HG03139 (cell line): ENCODE data around the gene RGS7.
"Not testable (repeated sequence)": the region's sequence is repeated elsewhere in the genome, so short reads cannot be mapped to it uniquely, and the experiment has no call there.

Experiments used
- ATAC-seq: cut with Tn5 transposase; IDR thresholded peaks from one replicate; pipeline ENCODE4 v1.9.1; 2021; ENCODE audit not compliant: unreplicated experiment

RGS7 gene

DNA sequence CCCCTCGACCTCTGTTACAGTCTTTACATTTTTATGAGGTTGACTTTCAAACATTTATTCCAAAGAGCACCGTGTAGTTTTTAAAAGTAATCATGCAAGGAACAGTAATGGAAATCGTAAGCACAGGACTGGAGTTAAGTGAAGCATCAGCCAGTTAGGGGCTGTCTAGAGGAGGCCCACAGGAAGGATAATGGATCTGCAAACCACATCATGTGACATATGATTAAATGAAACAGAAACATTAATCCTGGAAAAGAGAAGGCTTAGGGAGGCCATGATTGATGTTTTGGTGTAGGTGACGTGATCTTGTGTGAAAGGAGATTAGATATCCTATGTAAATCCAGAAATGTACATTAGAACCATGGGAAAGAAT is 25.0 kb downstream of the RGS7 start:
- no peak for ATAC-seq

GRCh38 chr1:241331328-241332036 is 25.5 kb downstream of the RGS7 start:
- no peak for ATAC-seq

GRCh38 chr1:241330619-241331327 is 26.2 kb downstream of the RGS7 start:
- ATAC-seq = no peak

GRCh38 chr1:241325456-241325855 is 31.5 kb downstream of the RGS7 start:
- ATAC-seq = no peak

DNA sequence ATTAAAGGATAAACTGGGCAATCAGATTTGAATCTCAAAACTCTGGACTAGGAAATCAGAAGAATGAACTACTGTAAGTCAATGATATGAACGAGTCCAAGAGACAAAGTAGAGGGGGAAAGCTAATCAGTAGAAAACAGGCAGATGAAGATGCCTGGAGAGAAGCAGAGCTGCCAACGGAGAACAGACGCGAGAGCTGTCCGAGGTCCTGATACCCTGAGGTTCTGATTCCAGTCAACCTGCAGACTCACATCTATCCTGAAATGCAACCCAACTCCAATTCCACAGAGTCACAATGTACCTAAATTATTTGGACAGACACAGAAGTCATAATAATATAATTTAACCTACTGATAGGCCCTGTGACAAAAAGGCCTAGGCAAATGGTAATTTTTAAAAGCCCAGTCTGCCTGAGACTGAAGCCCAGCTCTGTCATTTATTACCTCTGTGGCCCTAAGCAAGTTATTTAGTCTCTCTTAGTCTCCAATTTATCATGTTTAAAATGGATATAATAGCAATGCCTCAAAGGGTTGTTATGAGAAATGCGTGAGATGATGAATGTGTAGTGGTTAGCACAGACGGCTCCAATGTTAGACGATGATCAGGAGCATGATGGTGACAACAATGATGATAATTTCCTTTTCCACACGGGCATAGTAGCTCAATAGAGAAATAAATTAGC is 33.4 kb downstream of the RGS7 start:
- no peak for ATAC-seq

DNA sequence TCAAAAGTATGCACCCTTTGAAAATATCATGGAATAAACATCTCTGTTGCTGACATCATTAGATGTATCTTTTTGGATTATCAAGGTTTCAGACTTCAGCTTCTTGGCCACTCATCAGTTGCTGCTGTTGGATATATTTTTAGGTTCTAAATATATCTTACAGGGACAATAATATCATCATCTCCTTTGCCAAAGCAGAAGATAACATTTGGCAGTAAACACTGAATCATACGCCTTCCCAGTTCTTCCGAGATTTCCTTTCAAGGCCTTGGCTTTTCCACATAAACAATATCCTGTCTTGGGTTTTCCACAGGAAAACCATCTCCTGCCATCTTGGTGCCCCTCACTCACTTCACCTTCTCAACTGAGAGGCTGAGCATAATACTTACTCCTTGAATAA is 39.3 kb downstream of the RGS7 start:
- ATAC-seq = no peak

DNA sequence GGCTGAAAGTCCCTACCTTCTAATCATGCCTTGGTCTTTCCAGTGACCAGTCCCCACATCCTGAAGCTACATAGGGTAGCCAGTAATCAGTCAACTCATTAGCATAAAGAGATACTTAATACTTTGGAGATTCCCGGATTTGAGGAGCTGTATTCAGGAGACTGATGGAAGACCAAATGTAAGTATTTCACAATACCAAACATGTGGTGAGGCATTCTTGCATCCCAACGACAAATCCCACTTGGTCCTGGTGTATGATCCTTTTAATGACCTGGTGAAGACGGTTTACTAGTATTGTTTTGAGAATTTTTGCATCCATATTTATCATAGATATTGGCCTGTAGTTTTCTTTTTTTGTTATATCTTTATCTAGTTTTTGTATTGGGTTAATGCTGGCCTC is 40.6 kb downstream of the RGS7 start:
- ATAC-seq = no peak

GRCh38 chr1:241311056-241311746 is 45.8 kb downstream of the RGS7 start:
- no peak for ATAC-seq

DNA sequence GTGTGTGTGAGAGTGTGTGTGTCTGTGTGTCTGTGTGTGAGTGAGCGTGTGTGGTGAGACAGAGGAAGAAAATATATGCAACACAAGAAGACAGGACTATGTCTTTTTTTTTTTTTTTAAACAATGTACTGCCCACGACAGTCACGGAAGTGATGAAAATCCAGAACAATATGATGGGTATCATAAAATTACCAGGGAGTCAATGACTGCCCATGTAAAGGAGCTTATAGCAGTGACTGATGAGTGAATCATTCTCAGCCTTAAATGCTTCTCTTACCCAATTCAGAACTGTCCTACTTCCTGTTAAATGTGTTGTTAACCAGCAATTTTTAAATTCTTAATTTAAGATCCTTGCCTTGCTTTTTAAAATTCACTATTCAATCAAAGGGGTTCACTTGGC is 46.6 kb downstream of the RGS7 start:
- no peak for ATAC-seq

DNA sequence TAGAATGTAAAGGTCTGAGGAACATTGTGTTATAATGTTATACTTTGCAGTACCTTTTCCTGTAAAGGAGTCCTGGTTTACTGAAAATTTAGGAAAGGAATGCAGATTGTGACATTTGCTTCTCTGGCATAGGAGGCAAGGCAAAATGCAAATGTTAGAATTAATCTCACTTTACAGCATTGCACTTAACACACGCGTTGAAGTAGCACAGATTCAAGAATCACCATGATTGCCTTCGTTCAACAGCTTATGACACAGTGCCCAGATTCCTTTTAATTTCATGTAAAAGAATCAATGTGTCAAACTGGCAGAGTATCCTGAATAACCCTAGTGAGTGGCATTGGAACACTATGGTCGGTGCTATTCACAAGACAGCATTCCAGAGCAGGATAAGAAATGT is 47.4 kb downstream of the RGS7 start:
- ATAC-seq = no peak

DNA sequence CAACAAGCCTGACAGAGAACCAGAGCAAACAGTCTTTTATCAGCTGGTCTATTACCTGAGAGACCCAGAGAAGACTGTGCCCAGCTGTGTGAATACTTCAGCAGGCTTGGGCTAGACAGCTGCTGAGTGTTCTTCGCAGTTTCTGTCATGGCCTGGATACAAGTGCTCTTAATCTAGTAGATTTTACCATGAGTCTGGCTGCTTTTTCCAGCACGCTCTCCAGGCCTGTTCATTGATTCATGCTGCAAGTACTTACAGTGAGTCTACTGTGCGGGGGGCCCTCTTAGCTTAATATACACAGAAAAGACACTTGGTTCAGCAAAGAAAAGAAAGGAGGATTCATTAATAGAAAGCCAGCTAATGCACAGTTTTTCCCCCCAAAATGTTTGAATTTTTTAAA is 48.5 kb downstream of the RGS7 start:
- ATAC-seq = no peak

DNA sequence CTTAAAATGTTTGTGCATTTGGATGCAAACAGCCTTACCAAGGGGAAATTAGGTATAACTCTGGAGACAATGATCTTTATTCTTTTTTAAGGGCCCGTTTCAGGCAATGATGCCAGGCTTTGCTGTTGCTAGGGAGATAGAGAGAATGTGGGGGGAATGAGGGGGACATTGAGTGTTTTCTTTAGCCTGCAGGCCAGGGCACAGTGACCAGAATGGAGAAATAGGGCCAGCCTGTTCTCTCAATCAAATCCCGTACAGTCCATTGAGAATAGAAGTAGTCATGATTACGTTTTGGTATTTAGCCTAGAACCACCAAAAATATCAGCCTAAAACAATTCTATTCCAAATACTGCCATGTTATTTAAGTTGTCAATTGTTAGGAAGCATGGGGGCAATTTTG is 49.0 kb downstream of the RGS7 start:
- ATAC-seq = no peak

DNA sequence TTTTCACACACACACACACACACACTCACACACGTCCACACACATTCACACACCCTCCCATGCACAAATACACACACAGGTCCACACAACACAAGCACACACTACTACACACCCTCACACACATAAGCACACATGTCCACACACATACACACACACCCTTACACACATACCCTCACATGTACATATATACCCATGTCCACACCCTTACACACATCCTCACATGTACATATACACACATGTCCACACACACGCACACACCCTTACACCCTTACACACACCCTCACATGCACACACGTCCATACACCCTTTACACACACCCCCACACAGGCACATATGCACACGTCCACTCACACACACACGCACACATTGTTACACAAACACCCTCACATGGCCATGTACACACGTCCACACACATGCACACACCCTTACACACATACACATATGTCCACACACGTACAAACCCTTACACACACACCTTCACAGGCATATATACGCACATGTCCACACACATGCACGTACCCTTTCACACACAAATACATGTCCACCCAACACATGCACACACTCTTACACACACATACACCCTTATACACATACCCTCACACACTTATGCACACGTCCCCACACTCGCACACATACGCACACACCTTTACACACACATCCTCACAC is 50.7 kb downstream of the RGS7 start:
- no peak for ATAC-seq

- ATAC-seq = not testable (repeated sequence)
Measured at GRCh38 chr1:241302024-241302423, 55.0 kb downstream of the RGS7 start.

DNA sequence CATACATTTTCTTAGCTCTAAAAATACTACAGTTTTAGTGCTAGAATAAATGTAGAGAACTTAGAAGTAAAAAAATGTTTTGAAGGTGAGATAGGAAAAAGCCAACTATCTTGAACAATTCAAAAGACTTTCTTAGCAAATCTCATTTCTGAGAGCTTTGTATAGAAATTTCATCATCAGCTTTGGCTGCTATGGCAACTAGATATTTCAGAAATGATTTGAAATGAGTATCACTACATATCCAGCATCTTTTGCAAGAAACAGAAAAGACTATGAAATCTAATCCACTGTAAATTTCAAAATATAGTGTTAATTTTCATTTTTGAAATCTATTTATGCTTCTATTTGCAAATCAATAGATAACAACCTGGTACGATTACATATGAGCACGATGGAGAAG is 57.7 kb downstream of the RGS7 start:
- no peak for ATAC-seq

DNA sequence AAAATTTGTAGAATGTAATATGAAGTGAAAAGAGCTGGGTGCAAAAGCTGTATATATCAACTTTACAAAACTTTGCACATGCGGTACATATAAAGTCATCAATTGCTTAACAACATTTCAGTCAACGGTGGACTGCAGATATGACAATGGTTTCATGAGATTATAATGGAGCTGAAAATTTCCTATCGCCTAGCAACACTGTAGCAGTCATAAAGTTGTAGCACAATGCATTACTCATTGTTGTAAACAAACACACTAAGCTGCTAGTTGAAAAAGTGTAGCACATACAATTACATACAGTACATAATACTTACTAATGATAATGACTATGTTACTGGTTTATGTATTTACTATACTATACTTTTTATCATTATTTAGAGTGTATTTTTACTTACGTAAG is 64.0 kb downstream of the RGS7 start:
- no peak for ATAC-seq

GRCh38 chr1:241291548-241291947 is 65.5 kb downstream of the RGS7 start:
- ATAC-seq = not testable (repeated sequence)

DNA sequence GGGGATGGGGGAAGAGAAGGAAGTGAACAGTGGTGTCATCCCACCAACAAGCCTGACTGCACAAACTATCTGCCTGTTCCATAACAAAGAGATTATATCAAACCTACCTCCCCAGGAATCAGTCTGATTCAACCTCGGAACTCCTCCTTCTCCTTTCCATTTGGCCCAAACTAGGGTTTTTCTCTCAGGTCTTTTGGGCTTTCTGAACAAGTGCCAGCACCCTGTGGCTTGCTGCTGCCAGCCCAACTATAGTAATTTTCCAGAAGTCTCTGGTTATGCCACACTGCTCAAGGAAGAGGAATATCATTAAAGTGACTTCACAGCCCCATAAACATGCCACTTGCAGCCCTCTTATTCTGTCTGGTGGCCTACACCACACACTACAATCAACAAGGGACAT is 70.5 kb downstream of the RGS7 start:
- no peak for ATAC-seq

GRCh38 chr1:241276391-241276790 is 80.6 kb downstream of the RGS7 start:
- ATAC-seq = no peak

DNA sequence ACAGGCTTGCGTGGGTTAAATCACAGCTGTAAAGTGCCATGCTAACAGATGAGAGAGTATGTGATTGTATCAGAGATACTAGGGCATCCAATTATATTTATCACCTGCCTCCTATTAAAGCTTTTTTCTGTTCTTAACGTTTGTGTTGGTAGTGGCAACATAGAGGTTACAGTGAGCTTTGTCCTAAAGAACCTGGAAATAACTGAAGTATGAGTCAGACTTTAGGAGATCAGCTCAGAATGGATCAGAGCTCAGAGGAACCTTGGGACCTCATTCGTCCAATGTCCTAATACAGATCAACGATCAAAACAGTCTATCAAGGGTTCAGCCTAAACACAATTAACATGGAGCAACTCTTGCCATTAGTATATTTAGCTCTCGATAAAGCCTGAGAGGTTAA is 81.0 kb downstream of the RGS7 start:
- no peak for ATAC-seq

DNA sequence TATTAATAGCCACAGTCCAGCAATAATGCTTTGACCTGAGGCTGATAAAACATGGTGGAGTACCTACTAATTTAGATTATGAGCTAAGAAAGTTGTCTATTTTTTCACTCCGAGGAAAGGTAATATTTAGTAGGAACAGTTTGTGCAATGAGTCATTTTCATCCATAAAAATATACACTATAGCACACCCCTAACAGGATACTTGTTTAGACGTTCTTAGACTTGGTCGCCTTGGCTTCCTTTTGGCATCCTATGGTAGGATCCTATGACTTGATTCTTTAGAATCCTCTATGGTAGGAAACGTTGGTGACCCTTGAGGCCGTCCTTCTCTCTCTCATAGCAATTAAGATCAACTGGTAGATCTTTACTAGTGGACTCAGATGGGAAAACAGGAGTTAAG is 81.8 kb downstream of the RGS7 start:
- no peak for ATAC-seq
